ENCODE data around the gene CASZ1.

- TF ChIP-seq MAX (IDR thresholded peaks at IDR 0.05; ENCODE audit: insufficient read depth, insufficient read length): no peak
- no peak for TF ChIP-seq CTCF (IDR thresholded peaks at IDR 0.05; ENCODE audit: extremely low read depth in 1 of 2, insufficient read depth in 1 of 2, low read depth in 1 of 2, low read length in 2 of 2)
- no peak for TF ChIP-seq FOS (IDR thresholded peaks at IDR 0.05; ENCODE audit: borderline replicate concordance, insufficient read depth, low read length)
- no peak for TF ChIP-seq EZH2 (IDR thresholded peaks at IDR 0.05; ENCODE audit: borderline replicate concordance, low read depth, low read length, severe bottlenecking)
These were observed 174.5 kb downstream of the CASZ1 start for GRCh38 chr1:10621906-10622305.
